ENCODE results near the gene PHTF2.

The PHTF2 gene

DNA sequence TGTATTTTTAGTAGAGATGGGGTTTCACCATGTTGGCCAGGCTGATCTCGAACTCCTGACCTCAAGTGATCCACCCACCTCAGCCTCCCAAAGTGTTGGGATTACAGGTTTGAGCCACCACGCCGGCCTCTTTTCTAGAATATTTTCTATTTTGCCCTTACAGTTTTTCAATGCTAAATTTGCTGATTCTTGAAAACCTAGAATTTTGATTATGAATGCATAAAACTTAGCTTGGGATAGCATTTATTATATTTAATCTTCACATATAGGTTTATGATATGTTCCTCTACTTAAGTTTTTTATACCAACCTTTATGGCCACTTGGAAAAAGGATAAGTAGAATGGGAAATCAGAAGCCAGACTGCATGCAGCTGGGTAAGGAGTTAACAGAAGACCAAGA lies 2.5 kb upstream of the PHTF2 start:
- DNase-seq, result no peak

DNA sequence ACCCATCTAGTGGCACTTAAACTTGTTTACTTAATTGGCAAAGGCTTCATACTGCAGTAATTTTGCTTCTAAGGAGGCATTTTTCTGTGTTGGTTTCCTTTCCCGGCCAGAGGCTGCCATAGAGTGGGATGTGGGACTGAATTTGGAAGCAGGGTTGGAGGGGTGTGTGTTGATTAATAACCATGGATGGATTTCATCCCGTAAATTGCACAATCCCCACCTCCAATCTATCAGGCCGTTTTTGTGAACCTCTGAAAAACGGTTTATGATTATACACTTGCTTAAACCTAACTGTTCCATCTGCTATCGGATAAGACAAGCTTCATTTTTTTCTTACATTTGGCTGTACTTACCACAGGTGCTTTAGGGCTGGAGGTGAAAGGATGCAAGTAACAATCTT lies 1.6 kb upstream of the PHTF2 start:
- DNase-seq, result no peak

DNA sequence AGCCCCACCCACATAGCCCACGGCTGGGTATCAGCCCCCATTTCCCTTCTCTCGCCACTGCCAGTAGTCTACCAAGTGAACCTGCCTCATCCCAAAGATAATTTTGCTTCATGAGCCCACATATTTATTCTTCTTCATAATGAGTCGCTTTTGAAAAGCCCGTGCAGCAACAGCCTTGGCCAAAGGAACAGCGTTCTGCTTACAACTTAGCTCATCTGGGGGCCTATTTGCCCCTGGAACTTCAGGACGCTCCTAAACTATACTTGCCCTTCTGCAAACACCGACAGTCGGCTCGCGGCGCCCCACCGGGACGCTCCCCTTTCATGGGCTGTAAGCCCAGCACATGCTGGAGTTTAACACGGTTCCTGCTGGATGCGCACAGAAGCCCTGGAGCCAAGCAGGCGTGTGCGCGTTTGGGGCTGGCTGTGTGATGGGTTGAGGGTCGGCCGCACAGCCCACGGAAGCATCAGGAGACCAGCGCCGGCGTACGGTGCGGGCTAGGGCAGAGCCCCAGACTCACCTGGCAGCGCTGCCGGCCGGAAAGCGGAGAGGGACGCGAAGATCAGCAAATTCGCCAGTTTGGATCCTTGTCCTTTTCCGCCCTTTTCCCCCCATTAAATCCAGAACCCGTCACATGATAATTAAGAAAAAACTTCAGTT lies 709 bp upstream of the PHTF2 start:
- no peak for DNase-seq

DNA sequence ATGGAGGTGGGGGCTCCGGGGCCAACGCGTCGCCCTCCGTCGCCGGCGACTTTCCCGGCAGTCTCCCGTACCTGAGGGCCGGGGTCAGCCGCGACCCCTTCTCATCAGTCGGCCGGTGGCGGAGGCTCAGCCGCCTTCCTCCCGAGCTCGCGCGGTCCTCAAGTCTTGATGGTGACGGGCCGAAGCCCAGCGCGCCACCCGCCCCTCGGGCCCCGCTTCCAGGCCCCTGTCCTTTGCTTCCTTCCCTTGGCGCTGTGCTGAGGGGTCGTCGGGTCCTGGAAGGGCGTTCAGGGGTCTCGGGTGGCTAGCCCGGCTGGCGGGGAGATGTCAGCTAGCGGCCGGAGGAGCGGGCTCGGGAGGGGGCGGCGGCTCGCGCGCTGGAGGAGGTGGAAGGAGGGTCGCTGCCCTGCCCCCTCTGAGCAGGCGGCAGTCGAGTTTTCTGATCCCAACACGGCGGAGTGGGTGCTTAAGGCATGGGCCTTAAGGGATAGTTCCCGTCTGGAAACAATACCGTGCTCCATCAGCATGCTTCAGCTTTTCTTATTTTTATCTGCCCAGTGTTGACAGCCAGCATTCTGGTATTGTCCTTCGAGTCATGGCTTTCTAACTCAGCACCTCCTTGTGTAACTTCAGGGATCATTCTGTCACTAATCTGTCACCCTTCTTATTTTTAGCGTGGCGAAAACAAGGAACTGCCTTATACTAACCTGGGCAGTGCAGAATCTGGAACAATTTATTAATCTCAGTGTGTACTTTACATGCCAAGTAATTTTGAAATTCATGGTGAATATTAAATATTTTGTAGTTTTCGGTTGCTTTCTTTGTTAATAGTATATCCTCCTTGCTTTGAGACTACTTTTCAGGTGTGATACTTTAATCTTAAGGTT lies 748 bp downstream of the PHTF2 start:
- no peak for DNase-seq

DNA sequence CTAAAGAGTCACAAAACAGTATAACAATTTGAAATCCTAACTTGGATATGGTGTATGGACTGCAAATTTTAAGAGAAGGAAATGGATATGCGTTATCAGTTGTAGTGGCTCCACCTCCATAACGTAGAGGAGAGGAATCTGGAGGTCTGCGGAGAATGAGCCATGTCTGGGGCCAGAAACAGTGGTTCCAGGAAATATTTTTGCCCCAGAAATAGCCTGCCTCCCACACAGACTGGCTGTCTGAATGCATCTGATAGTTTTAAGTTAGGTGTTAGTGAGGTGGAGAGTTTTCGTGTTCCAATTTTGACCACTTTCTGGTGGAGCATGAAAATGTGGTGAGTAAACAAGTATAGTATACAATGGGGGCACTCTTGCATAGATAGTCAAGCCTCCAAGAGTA lies 1.6 kb downstream of the PHTF2 start:
- no peak for DNase-seq

DNA sequence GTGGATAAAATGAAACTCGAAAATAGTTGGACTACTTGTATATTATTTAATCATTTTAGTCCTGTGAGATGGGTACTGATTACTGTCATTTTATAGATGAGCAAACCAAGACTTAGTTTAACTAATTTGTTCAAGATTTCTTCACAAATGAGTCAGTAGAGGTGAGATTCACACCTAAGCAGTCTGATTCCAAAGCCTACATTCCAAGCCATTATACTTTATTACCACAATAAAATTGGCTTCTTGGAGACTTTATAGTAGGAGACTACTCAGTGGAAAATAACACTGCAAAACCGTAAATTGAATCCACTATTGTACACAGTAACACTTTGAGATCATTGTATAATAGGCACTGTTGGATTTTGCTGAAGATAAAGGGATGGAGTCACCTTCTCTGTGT lies 2.2 kb downstream of the PHTF2 start:
- DNase-seq, result no peak

DNA sequence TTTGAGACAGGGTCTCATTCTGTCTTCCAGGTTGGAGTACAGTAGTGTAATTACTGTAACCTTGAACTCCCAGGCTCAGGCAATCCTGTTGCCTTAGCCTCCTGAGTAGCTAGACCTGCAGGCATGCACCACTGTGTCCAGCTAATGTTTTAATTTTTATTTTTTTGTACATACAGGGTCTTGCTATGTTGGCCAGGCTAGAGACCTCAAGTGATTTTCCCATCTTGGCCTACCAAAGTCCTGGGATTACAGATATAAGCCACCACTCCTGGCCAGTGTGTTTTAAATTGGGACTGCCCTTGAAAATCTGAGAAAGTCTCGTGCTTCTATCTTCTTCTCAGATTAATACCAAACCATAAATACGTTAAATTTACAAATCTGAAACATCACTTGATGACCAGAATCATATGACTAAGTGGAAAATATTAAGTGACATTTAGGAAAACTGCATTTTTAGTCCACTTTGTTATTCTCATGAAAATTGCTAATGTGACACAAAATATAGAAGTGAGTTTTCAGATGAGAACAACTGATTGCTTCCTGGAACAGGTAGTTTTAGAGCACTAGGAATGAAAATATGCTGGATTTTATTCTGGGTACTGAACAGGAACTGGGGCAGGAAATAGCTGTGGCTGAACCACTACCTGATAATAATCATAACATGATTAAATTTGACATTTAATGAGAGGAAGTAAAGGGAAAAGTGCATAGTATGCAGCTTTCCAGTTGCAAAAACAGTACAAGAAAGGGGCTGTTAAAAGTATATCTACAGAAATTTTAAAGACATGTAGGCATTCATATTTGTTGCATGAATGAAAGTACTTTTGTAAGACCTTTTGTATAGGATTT lies 4.2 kb downstream of the PHTF2 start:
- DNase-seq, result no peak

DNA sequence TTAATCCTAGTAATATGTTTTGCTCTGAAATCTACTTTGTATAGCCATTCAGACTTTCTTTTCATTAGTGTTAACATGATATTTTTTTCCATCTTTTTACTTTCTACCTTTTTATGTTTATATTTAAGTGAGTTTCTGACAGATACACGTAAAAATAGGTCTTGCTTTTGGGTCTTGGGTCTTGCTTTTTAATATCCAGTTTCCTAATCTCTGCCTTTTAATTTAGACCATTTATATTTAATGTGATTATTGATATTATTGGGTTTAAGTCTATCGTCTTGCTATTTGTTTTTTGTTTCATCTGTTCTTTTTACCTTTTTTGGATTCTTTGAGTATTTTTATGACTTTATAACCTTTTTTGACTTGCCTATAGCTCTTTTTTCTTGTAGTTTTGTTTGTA lies 7.9 kb downstream of the PHTF2 start:
- DNase-seq, result no peak

DNA sequence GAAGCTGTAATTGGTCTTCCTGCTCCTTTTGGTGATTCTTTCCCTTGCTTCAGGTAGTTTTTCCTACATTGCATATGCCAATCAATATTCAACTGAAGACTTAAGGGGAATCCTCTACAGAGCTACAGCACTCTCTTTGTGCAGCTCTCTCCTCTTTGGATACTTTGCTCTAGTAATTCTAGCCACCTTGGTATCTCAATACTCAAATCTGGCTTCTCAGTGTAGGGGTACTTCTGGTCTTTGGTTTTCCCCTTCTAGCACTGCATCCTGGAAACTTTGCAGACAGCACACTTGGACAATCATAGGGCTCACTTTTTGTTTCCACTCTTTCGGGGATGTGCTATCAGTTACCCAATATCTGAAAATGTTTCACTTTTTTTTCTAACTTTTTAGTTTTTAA lies 9.9 kb downstream of the PHTF2 start:
- no peak for DNase-seq

DNA sequence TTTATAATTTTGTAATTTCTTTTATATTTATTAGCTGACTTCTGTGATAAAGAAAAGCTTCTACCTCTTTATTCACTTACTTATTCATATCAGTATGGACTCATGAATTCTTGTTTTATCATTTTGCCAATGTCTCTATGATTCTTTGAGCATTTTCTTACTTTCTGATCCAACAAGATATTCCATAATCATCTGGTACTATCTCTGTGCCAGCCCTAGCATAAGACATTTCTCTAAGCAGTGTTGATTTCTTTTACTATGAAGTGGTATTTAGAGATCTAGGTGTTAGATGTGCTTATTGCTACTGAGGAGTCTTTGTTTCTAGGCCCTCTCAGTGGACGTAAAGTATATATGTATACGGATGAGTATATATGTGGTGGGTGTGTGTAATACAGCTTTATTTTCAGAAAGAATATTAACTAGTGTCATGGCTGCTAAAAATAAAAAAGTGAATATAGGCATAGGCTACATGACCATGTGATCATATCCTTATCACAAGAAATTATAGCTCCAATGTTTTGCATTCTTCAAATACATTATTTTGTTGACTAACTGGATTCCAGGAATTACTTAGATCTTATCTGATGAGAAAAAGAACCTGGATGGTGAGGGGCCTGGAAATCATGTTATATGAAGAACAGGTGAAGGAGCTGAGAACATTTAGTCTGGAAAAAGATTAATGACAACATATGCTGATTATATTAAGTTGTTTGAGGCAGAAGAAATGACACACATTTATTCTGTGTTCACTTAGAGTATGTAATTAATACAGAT lies 13.1 kb downstream of the PHTF2 start:
- no peak for DNase-seq

DNA sequence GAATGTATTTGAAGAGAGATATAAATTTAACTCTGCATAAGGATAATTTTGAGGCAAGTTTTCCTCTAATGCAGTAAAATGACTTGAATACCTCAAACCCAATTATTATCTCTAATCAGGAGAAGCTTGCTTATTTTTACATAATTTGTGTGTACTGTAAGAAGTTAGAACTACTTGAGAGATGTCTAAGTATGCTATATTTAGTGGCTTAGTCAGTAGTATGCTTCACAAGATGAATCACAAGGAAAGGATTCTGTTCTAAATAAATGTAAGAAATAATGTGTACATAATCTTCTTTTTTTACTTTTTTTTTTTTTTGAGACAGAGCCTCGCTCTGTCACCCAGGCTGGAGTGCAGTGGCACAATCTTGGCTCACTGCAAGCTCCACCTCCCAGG lies 13.7 kb downstream of the PHTF2 start:
- no peak for DNase-seq

DNA sequence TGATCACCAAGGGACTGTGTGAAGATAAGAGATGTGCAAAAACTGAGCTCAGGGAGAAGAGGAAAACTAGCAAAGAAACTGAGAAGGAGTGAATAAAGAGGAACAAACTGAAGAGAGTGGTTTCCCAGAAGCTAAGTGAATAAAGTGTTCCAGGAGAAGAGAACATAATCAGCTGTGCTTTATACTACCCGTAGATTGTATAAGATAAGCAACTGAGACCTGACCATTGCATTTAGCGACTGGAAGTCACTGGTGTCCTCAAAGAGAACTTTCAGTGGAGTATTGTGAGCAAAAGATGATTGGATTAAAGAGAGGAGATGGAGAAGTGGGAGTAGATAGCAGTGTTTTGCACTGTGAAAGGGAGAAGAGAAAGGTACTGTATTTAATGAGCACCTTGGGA lies 14.6 kb downstream of the PHTF2 start:
- no peak for DNase-seq

DNA sequence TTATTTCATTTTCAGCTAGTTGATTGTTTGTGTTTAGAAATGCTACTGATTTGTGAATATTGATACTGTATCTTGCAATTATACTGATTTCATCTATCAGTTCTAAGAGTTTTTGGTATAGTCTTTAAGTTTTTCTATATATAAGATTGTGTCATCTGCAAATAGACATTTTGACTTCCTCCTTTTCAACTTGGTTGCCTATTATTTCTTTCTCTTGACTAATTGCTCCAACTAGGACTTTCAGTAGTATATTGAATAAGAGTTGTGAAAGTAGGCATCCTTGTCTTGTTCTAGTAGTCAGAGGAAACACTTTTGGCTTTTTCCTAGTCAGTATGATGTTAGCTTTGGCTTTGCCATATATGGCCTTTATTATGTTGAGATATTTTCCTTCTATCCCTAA lies 20.4 kb downstream of the PHTF2 start:
- DNase-seq, result no peak

DNA sequence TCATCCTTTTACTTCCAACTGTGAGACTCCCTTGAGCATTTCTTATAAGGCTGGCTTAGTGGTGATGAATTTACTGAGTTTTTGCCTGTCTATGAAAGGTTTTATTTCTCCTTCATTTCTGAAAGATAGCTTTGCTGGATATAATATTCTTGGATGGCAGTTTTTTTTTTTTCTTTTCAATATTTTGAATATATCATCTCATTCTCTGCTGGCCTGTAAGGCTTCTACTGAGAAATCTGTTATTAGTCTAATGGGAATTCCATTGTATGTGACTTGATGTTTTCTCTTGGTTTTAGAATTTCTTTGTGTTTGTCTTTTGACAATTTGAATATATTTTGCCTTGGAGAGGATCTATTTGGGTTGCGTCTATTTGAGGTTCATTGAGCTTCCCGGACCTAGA lies 22.4 kb downstream of the PHTF2 start:
- DNase-seq, result no peak

DNA sequence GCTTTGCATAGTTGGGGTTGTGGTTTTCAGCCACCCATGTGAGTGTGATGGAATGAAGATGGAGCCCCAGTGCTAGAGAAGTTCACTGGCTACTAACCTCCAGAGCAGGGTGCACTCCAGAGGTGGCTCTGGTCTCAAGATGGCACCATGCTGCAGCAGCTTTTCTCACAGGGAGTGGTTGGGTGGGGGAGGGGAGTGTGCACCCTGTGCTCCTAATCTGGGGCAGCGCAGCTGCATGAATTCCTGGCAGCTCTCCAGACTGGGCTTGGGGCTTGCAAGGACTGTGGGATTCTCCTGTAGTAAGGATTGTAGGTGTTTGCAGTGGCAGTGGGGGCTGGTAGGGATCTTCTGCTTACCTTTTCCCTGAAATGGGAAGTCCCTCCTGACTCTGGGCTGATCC lies 23.7 kb downstream of the PHTF2 start:
- no peak for DNase-seq

DNA sequence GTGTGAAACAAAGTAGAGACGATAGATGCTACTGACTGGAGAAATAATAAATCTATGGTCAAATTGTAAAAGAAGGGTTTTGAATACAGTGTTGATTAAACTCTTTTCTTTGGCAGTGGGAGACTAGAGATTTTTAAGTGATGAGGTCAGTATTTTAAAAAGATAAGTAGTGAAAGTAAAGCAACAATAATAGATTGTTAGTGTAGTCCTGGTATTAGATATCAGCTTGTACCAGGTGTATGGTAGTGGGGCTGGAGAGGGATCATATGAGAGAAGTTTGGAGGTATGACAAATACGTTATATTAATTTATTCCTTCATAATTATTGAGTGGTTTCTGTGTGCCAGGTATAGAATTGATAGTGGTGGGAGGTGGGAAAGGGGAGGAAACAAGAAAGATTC lies 25.2 kb downstream of the PHTF2 start:
- no peak for DNase-seq

DNA sequence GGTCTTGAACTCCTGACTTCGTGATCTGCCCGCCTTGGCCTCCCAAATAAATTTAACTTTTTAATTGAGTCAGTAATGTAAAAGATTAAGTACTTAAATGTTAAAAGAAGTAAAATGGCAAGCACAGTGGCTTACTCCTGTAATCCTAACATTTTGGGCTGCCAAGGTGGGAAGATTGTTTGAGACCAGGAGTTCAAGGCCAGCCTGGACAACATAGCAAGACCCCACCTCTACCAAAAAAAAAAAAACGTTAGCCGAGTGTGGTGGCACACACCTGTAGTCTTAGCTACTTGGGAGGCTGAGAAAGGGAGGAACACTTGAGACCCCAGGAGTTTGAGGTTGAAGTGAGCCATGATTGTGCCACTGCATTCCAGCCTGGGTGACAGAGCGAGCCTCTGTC lies 26.1 kb downstream of the PHTF2 start:
- no peak for DNase-seq

DNA sequence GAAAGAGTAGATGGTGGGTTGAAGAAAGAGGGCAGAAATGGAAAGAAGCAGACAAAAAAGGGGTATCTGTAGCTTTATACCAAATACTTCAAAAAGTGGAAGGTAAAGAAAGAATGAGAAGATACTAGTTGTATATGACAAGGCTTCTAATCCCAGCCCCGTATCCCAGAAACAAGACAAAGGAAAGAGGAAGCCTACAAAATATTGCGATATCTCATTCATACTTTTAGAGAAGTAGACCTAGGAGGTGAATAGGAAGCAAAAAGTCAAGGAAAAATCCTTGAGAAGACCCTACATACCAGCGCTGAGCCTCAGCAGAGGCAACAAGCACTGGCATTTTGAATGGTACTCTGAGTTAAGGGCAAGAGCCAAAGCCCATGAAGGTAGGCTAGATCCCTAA lies 26.6 kb downstream of the PHTF2 start:
- no peak for DNase-seq

DNA sequence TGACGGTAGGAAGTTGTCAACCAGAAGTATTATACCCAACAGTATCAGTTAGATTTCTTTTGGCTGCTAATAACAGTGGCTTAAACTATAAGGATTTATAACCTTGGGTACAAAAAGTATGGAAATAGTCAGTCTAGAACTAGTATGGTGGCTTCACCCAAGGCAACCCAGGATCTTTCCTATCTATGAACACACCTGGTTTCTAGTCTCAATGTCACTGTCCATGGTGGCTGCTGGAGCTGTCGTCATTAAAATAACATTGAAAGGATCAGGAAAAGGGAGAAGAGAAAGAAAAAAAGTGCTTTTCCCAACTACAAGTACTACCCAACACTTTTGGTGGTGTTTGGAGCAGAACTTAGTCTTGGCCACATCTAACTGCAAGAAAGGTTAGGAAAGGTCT lies 27.7 kb downstream of the PHTF2 start:
- DNase-seq, result no peak

DNA sequence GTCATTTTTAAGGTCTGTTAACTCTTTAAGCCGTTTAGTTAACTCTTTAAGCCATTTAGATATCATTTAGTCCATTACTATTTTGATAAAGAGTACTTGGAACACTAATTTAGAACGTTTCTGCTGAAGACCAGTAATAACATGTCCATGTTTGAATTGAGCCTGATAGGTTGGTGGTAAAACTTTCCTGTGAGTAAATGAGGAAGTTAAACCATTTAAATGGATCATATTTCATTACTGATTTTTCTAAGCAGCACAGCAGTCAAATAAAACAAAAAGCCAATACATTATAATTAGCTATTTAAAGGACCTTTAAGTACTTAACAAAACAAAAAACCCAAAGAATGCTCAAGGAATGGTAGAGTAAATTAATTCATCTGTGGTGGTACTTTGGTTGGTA lies 29.4 kb downstream of the PHTF2 start:
- DNase-seq, result no peak

DNA sequence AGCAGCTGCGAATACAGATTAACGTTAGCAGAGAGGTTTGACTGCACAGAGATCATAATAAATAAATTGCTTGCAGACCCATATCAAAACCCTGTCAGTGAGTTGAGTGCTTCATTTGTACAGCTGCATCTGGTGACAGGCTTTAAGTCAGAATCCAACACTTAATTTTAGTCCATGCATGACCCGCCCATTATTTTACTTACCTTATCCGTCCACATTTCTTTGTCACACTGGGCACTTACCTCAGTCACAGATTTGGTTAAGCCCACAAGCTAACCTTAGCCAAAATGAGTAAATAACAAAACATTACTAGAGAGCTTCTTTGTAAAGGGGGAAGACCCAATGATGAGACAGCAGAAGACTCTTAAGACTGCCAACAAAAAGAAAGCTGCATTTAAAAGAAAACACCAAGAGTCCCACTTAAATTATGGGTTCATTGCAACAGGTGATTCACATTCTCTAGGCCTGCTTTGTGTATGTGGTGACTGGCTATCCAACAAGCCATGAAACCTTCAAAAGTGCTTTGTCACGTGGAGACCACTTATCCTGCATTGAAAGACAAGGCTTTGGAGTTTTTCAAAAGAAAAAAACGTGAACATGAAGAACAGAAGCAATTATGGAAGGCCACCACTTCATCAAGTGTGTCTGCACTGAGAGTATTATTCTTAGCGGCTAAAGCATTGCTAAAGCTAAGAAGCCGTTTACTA lies 32.2 kb downstream of the PHTF2 start:
- DNase-seq, result no peak

DNA sequence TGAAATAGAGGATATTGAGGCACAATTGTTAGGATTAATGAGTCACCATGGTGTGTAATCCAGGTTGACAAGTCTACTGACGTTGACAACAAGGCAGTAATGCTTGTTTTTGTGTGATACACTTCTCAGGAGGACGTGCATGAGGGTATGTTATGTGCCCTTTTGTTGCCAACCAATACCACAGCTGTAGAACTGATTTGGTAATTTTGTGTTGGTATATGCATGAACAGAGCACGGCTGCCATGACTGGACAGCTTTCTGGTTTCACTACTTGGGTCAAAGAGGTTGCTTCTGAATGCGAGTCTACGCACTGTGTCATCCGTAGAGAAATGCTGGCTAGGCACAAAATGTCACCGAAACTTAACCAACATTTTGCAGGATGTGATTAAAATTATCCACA lies 32.9 kb downstream of the PHTF2 start:
- no peak for DNase-seq

Data from NCI-H1417 treated with DMSO at 0.1 percent for 48 hours (cell line).